A549 (cell line): ENCODE data around the gene TCP1.

Source experiments
- BHLHE40 ChIP-seq: IDR thresholded peaks from 2 replicates; pipeline ENCODE4 v1.6.1; 2012; ENCODE audit warnings: low read depth, low read length, inconsistent platforms
- CTCF ChIP-seq: fragments of >200 bp; sonication (Bioruptor Twin); formaldehyde crosslinking; IDR thresholded peaks from 3 replicates; pipeline ENCODE4 v1.5.1; 2016
- ELK1 ChIP-seq: fragments of 150-350 bp; IDR thresholded peaks from 2 replicates; pipeline ENCODE4 v1.6.1; 2014; ENCODE audit warnings: low read depth, mild to moderate bottlenecking, low read length
- HDAC2 ChIP-seq: fragments of 200-600 bp; sonication (generic); IDR thresholded peaks from 2 replicates; pipeline ENCODE4 v1.6.1; 2016
- JUN ChIP-seq, 2 experiments: fragments of >200 bp; sonication (Bioruptor Twin); formaldehyde crosslinking; IDR thresholded peaks; 2 replicates in 1 of 2; 3 replicates in 1 of 2; pipeline ENCODE4 v1.6.1; 2016 to 2017
- MAX ChIP-seq: IDR thresholded peaks from 2 replicates; pipeline ENCODE4 v1.6.1; 2012
- NFE2L2 ChIP-seq: fragments of 150-350 bp; conservative IDR thresholded peaks from 2 replicates; pipeline ENCODE4 v1.6.1; 2014; ENCODE audit warnings: low read length
- POLR2A ChIP-seq: IDR thresholded peaks from 2 replicates; pipeline ENCODE4 v1.6.1; 2012; ENCODE audit warnings: mild to moderate bottlenecking, low read length
- POLR2AphosphoS2 ChIP-seq: conservative IDR thresholded peaks from 2 replicates; pipeline ENCODE4 v1.6.1; 2012; ENCODE audit warnings: low read length, improper control_type of control experiment, inconsistent platforms
- USF2 ChIP-seq: fragments of 450-650 bp; IDR thresholded peaks from 2 replicates; pipeline ENCODE4 v1.6.1; 2014; ENCODE audit warnings: antibody characterized with exemption

GRCh38 chr6:159751448-159751847, 38.0 kb downstream of the TCP1 start:
- TF ChIP-seq POLR2A (no peak), NFE2L2 (no peak), CTCF (no peak), BHLHE40 (no peak), JUN (IDR thresholded peaks at IDR 0.05) (no peak), ELK1 (no peak), HDAC2 (no peak), USF2 (no peak), POLR2AphosphoS2 (no peak), MAX (no peak)
